ENCODE results near the gene CFAP46. TPM values are rescaled to one million over a fixed set of nuclear protein-coding genes. Genes with fewer than 3 reads are reported as not detected.
"Not testable (repeated sequence)": the region's sequence is repeated elsewhere in the genome, so short reads cannot be mapped to it uniquely, and the experiment has no call there.

CFAP46 gene
- total RNA-seq, 1 donor from 2014 or later: 1.6 TPM

DNA sequence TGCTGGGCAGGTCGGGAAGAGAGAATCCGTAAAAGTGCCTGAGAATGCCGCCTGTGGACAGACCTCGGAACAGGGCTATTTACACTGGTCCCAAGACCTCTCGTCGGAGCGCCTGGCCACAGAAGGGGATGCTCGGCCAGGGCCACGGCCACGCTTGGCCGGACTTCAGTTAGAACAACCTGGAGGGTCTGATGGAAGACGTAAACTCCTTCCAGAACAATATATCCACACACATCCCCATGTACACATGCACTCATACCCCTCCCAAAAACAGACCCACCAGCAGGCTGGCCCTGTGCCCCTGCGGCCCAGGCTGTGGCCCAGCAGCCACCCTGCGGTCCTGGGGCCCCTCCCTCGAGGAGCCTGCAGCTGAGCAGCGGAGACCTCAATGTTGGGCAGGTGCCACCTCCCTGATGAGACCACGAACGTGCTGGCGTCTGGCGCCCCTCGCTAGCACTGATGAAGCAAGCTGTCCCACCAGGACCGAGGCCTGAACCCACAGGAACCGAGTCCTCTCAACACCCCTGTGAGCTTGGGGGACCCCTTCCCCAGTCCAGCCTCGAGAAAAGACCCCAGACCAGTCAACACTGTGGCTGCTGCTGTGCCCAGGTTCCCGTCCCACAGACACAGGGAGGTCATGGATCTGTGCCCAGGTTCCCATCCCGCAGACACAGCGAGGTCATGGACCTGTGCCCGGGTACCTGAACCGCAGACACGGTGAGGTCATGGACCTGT, 8.9 kb downstream of the CFAP46 start:
- Histone ChIP-seq H3K4me2 (no peak overlapping the region), H2AFZ (replicated peaks) (no peak overlapping the region), H3K27ac (no peak overlapping the region), H3K9me3 (ENCODE audit: low read depth) (no peaks in the 10 kb centered on the region), H3K36me3 (no peaks in the 10 kb centered on the region), H3K27me3 (no peaks in the 10 kb centered on the region), H4K20me1 (ENCODE audit: low read depth) (no peaks in the 10 kb centered on the region), H3K79me2 (ENCODE audit: low read depth) (no peaks in the 10 kb centered on the region), H3K4me3 (no peak overlapping the region), H3K4me1 (peaks cover 5% of the 10 kb centered on the region), H3F3A (ENCODE audit: low read depth) (no peaks in the 10 kb centered on the region), H3K9ac (no peak overlapping the region)
- TF ChIP-seq, protein P1, sequence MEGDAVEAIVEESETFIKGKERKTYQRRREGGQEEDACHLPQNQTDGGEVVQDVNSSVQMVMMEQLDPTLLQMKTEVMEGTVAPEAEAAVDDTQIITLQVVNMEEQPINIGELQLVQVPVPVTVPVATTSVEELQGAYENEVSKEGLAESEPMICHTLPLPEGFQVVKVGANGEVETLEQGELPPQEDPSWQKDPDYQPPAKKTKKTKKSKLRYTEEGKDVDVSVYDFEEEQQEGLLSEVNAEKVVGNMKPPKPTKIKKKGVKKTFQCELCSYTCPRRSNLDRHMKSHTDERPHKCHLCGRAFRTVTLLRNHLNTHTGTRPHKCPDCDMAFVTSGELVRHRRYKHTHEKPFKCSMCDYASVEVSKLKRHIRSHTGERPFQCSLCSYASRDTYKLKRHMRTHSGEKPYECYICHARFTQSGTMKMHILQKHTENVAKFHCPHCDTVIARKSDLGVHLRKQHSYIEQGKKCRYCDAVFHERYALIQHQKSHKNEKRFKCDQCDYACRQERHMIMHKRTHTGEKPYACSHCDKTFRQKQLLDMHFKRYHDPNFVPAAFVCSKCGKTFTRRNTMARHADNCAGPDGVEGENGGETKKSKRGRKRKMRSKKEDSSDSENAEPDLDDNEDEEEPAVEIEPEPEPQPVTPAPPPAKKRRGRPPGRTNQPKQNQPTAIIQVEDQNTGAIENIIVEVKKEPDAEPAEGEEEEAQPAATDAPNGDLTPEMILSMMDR (IDR thresholded peaks at IDR 0.05): no peak
- H3K36me3 Mint-ChIP-seq: peaks cover 2% of the 10 kb centered on the region
- H3K4me3 Mint-ChIP-seq: no peak overlapping the region
- no peak overlapping the region for H3K27ac Mint-ChIP-seq
- H3K4me1 Mint-ChIP-seq: peaks cover 3% of the 10 kb centered on the region
- no peaks in the 10 kb centered on the region for H3K9me3 Mint-ChIP-seq
- no peaks in the 10 kb centered on the region for H3K27me3 Mint-ChIP-seq (ENCODE audit: insufficient read depth, low read depth)
- DNase-seq (ENCODE audit: low spot score): no peak

DNA sequence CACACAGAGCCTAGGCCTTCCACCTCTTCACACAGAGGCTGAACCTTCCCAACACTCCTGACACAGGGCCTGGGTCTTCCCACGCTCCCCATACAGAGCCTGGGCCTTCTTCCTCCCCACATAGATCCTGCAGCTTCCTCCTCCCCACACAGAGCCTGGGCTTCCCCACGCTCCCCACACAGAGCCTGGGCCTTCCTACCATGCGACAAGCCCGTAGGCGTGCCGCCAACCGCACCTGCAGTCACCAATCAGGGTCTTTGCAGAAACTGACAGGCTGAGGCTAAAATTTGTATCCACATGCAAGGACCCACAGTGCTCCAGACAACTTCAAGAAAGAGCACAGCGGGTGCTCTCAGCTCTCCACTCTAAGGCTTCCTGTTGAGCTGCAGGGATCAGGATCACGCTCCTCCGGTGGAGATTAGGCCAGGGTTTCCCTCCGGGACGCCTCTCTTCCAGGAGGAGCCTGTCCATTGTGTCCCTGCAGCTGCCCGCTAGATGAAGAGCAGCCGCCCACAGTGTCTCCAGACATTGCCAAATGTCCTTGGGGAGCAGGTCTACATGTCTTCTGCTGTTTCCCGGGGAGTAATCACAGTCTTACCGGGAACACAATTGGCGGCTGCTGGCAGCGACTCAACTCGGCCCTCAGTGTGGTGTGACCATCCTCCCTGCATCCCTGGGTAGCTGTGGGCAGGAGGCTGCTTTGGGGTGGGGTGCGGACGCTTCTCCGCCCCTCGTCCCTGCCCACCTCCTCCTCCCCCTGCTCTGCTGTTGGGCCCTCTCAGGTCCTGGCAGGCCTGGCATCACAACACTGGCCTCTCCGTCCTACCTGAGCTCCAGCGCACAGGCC, 9.7 kb downstream of the CFAP46 start:
- no peaks in the 10 kb centered on the region for H3K9me3 ChIP-seq (ENCODE audit: low read depth)
- H3K4me3 Mint-ChIP-seq: no peak overlapping the region
- peak overlapping the region; percentile 29 for H3K27ac ChIP-seq
- H3K27ac Mint-ChIP-seq: peak overlapping the region; percentile 96
- H3K4me3 ChIP-seq: no peak overlapping the region
- no peaks in the 10 kb centered on the region for H3K36me3 ChIP-seq
- no peak overlapping the region for H3K9ac ChIP-seq
- H3K9me3 Mint-ChIP-seq: no peaks in the 10 kb centered on the region
- peaks cover 2% of the 10 kb centered on the region for H3K36me3 Mint-ChIP-seq
- H4K20me1 ChIP-seq (ENCODE audit: low read depth): no peaks in the 10 kb centered on the region
- peaks cover 5% of the 10 kb centered on the region for H3K4me1 ChIP-seq
- H3K27me3 Mint-ChIP-seq (ENCODE audit: insufficient read depth, low read depth): no peaks in the 10 kb centered on the region
- peak; percentile 45 for DNase-seq (ENCODE audit: low spot score)
- no peak overlapping the region for H2AFZ ChIP-seq (replicated peaks)
- no peak for TF ChIP-seq EZH2phosphoT487 (IDR thresholded peaks at IDR 0.05)
- no peak for TF ChIP-seq EZH2 (IDR thresholded peaks at IDR 0.05)
- TF ChIP-seq, protein P1 (IDR thresholded peaks at IDR 0.05): no peak
- H3K4me2 ChIP-seq: no peak overlapping the region
- H3K27me3 ChIP-seq: no peaks in the 10 kb centered on the region
- H3K4me1 Mint-ChIP-seq: peaks cover 3% of the 10 kb centered on the region
- no peaks in the 10 kb centered on the region for H3F3A ChIP-seq (ENCODE audit: low read depth)
- H3K79me2 ChIP-seq (ENCODE audit: low read depth): no peaks in the 10 kb centered on the region

DNA sequence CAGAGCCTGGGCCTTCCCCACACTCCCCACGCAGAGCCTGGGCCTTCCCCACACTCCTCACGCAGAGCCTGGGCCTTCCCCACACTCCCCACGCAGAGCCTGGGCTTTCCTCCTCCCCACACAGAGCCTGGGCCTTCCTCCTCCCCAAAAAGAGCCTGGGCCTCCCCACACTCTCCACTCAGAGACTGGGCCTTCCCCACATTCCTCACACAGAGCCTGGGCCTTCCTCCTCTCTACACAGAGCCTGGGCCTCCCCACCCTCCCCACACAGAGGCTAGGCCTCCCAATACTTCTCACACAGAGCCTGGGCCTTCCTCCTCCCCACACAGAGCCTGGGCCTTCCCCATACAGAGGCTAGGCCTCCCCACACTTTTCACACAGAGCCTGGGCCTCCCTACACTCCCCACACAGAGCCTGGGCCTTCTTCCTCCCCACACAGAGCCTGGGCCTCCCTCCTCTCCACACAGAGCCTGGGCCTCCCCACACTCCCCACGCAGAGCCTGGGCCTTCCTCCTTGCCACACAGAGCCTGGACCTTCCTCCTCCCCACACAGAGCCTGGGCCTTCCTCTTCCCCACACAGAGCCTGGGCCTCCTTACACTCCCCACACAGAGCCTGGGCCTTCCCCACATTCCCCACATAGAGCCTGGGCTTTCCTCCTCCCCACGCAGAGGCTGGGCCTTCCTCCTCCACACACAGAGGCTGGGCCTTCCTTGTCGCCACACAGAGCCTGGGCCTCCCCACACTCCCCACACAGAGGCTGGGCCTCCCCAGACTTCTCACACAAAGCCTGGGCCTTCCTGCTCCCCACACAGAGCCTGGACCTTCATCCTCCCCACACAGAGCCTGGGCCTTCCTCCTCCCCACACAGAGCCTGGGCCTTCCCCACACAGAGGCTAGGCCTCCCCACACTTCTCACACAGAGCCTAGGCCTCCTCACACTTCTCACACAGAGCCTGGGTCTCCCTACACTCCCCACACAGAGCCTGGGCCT, 10.8 kb downstream of the CFAP46 start:
- not testable (repeated sequence) for H3K9ac ChIP-seq; H3K79me2 ChIP-seq (ENCODE audit: low read depth)
- peak overlapping the region; percentile 96 for H3K27ac Mint-ChIP-seq

DNA sequence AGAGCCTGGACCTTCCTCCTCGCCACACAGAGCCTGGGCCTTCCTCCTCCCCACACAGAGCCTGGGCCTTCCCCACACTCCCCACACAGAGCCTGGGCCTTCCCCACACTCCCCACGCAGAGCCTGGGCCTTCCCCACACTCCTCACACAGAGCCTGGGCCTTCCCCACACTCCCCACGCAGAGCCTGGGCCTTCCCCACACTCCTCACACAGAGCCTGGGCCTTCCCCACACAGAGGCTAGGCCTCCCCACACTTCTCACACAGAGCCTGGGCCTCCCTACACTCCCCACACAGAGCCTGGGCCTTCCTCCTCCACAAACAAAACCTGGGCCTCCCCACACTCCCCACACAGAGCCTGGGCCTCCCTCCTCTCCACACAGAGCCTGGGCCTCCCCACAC, 11.7 kb downstream of the CFAP46 start:
- H3K27ac Mint-ChIP-seq; DNase-seq (ENCODE audit: low spot score); H3K9me3 Mint-ChIP-seq; H3K9me3 ChIP-seq (ENCODE audit: low read depth); H3K9ac ChIP-seq; H2AFZ ChIP-seq (replicated peaks); H3K4me2 ChIP-seq; H3K4me3 ChIP-seq; H3K27me3 Mint-ChIP-seq (ENCODE audit: insufficient read depth, low read depth); H3K36me3 ChIP-seq; H3K27ac ChIP-seq; H3K4me3 Mint-ChIP-seq; H3K36me3 Mint-ChIP-seq; H3K27me3 ChIP-seq; H3F3A ChIP-seq (ENCODE audit: low read depth); H4K20me1 ChIP-seq (ENCODE audit: low read depth); H3K4me1 Mint-ChIP-seq; H3K4me1 ChIP-seq; H3K79me2 ChIP-seq (ENCODE audit: low read depth): not testable (repeated sequence)

More for the DNA sequence above, 10.8 kb downstream of the CFAP46 start:
- H3K9me3 ChIP-seq (ENCODE audit: low read depth); H3K4me1 ChIP-seq; H3F3A ChIP-seq (ENCODE audit: low read depth); DNase-seq (ENCODE audit: low spot score); H3K36me3 Mint-ChIP-seq; H3K4me3 Mint-ChIP-seq; H2AFZ ChIP-seq (replicated peaks); H3K27me3 Mint-ChIP-seq (ENCODE audit: insufficient read depth, low read depth); H3K4me2 ChIP-seq; H4K20me1 ChIP-seq (ENCODE audit: low read depth); H3K9me3 Mint-ChIP-seq; H3K27ac ChIP-seq; H3K4me1 Mint-ChIP-seq; H3K4me3 ChIP-seq; H3K36me3 ChIP-seq; H3K27me3 ChIP-seq: not testable (repeated sequence)
